NCI-H748 (cell line): ENCODE measurements around the gene ANKS1B.
"Not testable (repeated sequence)": the region's sequence is repeated elsewhere in the genome, so short reads cannot be mapped to it uniquely, and the experiment has no call there.

ENCODE experiments used
- DNase-seq: peaks from one replicate; lab custom pipeline; 2025; ENCODE audit not compliant: unreplicated experiment; lab: John Stamatoyannopoulos, UW

ANKS1B gene

DNA sequence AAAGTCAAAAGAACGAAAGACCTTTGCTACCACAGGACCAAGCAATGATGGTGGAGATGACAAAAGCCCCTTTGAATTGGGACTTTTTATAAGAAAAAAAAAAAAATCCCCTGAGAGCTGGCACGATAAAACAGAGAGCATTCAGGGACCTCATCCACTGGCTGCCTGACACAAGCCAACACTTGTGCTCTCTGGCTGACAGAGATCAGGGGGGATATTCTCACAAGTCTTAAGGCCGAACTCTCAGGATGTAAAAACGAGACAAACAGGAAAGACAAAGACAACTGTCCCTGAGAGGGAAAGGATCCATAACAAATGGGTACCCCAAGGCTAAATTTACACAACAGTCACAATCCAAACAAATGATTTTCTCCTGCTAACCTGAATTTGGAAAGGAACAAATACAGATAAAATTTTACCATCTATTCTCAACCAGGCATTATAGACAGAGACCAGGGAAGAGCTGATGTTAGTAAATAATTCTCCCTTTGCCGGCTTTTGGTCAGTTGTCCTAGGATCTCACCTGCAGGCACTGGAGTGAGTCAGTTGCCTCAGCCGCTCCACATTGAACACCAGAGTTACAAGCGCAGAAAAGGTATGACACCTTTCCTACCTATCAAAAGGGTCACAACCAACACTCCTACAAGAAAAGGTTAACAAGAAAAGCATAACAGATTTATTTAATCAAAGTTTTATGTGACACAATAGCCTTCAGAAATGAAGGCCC, 375.1 kb downstream of the ANKS1B start:
- DNase-seq = no peak

GRCh38 chr12:99600388-99600787, 384.3 kb downstream of the ANKS1B start:
- no peak for DNase-seq

- DNase-seq = no peak
These were observed 386.0 kb downstream of the ANKS1B start for GRCh38 chr12:99598785-99599184.

DNA sequence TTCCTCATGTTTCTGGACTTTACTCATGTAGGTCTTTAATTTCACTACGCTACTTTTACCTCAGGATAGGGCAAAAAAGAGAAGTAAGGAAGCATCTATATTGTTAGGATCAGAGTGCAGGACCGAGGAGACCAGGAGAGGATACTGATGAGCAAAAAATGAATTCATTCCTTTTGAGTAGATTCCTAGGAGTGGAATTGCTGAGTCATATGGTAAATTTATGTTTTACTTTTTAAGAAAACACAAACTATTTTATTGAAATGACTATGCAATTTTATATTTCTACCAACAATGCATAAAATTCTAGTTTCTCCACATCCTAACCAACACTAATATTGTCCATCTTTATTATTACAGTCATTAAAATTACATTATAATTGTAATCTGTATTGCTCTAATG, 388.0 kb downstream of the ANKS1B start:
- DNase-seq = no peak

DNA sequence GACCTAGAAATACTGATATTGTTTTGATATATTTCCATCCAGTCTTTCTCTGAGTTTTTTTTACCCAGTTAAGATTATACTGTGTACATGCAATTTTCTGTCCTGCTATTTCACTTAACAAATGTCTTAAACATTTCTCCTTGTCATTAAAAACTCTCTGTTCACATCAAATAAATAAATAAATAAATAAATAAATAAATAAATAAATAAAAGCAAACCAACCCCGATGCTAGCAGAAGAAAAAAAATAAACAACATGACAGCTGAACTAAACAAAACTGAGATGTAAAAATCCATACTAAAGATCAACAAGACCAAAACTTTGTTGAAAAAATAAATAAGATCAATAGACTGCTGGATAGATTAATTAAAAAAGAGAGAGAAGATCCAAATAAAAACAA, 407.6 kb downstream of the ANKS1B start:
- not testable (repeated sequence) for DNase-seq

DNA sequence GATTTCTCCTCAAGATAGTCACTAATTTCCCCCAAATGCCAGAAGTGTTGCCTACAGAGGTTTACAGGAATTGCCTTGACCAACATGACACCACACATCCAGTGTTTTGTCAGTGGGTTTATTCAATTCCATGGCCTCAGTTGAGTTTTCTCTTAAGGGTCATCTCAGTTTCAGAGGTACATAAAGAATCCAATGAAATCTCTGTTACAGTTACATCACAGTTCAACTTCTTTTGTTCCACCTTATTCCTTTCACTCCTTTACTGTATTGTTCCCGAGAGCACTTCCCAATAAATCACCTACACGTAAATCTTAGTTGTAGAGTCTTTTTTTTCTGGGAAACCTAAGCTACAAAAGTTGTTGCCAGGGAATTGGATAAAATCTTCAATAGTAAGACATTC, 410.8 kb downstream of the ANKS1B start:
- DNase-seq = no peak

DNA sequence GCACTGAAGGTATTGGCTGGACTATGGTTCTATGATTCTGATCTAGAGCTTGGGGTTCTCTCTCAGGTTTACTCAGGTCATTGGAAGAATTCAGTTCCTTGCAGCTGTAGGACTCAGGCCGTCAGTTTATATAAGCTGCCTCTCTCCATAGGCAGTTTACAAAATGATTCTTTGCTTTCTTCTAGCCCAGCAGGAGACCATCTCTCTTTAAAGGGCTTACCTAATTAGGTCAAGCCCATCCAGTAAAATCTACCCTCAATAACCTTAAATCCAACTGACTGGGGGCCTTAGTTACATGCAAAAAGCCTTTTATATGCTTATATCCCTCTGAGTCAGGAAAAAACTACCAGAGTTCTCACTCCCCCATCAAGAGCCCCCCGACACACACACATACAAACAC, 417.7 kb downstream of the ANKS1B start:
- DNase-seq = no peak

GRCh38 chr12:99558109-99558508, 426.6 kb downstream of the ANKS1B start:
- DNase-seq = no peak

GRCh38 chr12:99553461-99553860, 431.3 kb downstream of the ANKS1B start:
- no peak for DNase-seq

GRCh38 chr12:99552022-99552421, 432.7 kb downstream of the ANKS1B start:
- DNase-seq = no peak

DNA sequence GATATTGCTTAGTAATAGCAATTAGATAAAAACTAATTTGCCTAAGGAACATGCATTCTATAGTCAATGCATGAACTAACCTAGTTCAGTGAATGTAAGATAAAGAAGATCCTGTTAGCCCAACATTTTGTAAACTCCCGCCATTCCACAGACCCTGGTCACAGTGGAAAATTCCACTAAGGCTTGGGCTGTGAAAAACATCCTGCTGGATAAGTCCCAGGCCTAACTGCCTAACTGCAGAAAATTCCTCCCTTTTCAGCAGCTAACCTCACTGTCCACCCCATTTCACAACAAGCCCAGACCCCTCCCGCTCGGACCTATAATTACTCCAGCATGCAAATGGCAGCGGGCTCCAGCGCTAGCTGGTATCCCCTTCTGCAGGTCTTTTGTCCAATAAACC, 435.1 kb downstream of the ANKS1B start:
- no peak for DNase-seq

GRCh38 chr12:99549196-99549595, 435.5 kb downstream of the ANKS1B start:
- DNase-seq = no peak

DNA sequence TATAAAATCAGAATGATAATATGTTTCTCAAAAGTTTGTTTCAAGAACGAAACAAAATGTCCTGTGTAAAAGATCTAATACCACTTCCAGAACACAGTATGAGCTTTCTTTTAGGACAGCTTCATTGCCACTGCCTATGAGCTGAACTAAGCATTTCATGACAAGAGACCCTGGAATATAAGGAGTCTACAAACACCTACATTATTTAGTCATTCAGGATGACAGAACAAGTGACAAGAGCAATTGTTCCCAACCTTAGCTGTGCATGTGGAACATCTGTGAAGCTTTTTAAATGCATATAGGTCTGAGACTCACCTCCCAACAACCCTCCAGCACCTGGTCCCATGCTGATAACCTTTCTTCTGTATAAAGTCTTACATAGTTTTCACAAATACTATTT, 440.3 kb downstream of the ANKS1B start:
- DNase-seq = no peak

- DNase-seq = no peak
These were observed 454.8 kb downstream of the ANKS1B start for GRCh38 chr12:99529966-99530365.

DNA sequence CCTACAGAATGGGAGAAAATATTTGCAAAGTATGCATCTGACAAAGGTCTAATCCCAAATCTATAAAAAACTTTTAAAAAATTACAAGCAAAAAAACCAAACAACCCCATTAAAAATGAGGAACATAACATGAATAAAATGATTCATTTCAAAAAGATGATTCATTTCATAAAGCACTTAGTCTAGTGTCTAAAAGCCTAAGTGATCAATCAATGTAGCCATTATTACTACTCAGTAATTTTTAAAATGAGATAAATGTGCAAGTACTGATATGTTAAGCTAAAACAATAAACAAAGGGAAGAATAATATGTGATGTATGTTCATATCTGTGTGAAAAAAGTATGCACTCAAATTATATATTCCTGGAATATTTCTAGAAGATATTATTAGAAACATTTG, 456.3 kb downstream of the ANKS1B start:
- no peak for DNase-seq

DNA sequence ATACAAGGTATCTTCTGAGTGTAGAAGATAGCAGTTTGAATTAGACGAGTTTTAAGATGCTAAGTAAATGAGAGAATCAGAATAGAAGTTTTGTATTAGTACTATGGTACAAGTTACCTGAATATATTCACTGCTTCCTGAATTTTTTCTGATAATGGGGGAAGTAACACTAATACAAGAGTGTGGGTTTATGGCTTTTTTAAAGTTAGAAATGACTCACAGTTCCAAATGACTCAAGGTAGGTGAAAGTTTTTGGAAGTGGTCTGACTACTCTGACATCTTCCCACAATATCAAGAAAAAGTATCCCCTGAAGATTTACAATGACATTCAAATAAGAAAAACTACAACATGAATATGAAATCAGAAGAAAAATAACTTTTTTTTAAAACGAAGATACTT, 460.9 kb downstream of the ANKS1B start:
- DNase-seq = no peak

- DNase-seq = no peak
These were observed 462.3 kb downstream of the ANKS1B start for GRCh38 chr12:99522456-99522855.

- DNase-seq = no peak
These were observed 463.1 kb downstream of the ANKS1B start for GRCh38 chr12:99521664-99522063.

- DNase-seq = no peak
These were observed 471.7 kb downstream of the ANKS1B start for GRCh38 chr12:99513066-99513465.

DNA sequence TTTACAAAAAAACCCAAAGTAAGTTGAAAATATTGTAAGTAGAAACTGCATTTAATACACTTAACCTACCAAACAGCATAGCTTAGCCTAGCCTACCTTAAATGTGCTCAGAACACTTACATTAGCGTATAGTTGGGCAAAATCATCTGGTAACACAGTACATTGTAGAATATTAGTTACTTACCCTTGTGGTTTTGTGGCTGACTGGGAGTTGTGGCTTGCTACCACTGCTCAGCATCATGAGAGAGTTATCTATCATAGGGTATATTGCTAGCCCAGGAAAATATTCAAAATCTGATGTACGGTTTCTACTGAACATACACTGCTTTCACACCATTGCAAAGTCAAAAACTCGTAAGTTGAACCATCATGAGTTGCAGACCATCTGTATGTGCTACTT, 478.9 kb downstream of the ANKS1B start:
- no peak for DNase-seq

- no peak for DNase-seq
These were observed 486.0 kb downstream of the ANKS1B start for GRCh38 chr12:99498756-99499155.

DNA sequence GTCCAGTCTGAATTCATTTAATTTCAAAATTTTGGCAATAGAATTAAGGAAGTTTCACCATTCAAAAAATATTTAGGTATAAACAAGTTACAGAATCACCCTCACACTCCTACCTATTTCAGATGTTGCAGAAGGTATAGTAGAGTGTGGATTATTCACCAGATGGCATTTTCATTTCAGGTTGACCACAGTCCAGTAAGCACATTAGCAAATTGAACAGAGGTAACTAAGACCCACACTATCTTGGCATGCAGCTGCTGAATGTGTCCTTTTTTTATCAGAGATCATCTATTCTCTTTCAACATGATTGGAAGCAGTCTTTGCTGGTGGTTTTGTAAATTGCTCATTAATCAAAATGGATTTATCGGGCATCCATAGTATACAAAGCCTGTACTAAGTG, 488.9 kb downstream of the ANKS1B start:
- DNase-seq = no peak

DNA sequence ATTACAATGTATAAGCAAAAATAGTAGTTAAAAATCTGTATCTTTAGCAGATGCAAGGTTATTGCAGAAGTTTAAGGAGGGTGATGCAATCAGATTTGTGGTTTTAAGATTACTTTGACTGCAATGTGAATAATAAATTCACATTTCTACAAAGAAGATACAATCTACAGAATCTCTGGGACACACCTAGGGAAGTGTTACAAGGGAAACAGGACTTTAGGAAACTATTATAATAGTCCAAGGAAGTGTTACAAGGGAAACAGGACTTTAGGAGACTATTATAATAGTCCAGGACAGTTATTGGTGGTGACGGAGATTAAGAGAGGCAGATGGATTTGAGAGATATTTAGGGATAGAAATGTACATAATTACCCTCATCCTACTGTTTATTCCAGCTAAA, 491.5 kb downstream of the ANKS1B start:
- no peak for DNase-seq
